Chondrocyte (in vitro differentiated cells): ENCODE data around the gene CSF3R. TPM values are rescaled to one million over a fixed set of nuclear protein-coding genes. Genes with fewer than 3 reads are reported as not detected.

Experiments
- DNase-seq: peaks from one replicate; pipeline ENCODE4 v3.0.0; 2021; ENCODE audit warnings: mixed read lengths, low spot score
- H3K27ac Mint-ChIP-seq: one replicate; pipeline ENCODE4 v1.8.0; 2021; ENCODE audit warnings: mild to moderate bottlenecking, moderate library complexity, mixed read lengths; ENCODE audit not compliant: unreplicated experiment
- H3K27me3 Mint-ChIP-seq: 2 replicates; pipeline ENCODE4 v1.8.0; 2021; ENCODE audit warnings: low read depth, mixed read lengths
- H3K36me3 Mint-ChIP-seq: 2 replicates; pipeline ENCODE4 v1.8.0; 2021; ENCODE audit warnings: low read depth, mixed read lengths
- H3K4me1 Mint-ChIP-seq: 2 replicates; pipeline ENCODE4 v1.8.0; 2021; ENCODE audit warnings: low read depth, mild to moderate bottlenecking, mixed read lengths
- H3K4me3 Mint-ChIP-seq: one replicate; pipeline ENCODE4 v1.8.0; 2021; ENCODE audit warnings: mild to moderate bottlenecking, moderate library complexity, mixed read lengths; ENCODE audit not compliant: unreplicated experiment
- H3K9me3 Mint-ChIP-seq: 2 replicates; pipeline ENCODE4 v1.8.0; 2021; ENCODE audit warnings: low read depth, mixed read lengths
- total RNA-seq: library from RNA; stranded (reverse); gene quantifications from 3 replicates; pipeline ENCODE4 v1.2.1, GENCODE V29; 2021
- TF ChIP-seq, protein P1 (sequence below): fragments of 200-600 bp; sonication (generic); IDR thresholded peaks from 2 replicates; pipeline ENCODE4 v1.5.0; 2021; ENCODE audit warnings: antibody characterized with exemption, mild to moderate bottlenecking, moderate library complexity

Gene CSF3R
- total RNA-seq, 1 donor from 2014 or later = not detected

DNA sequence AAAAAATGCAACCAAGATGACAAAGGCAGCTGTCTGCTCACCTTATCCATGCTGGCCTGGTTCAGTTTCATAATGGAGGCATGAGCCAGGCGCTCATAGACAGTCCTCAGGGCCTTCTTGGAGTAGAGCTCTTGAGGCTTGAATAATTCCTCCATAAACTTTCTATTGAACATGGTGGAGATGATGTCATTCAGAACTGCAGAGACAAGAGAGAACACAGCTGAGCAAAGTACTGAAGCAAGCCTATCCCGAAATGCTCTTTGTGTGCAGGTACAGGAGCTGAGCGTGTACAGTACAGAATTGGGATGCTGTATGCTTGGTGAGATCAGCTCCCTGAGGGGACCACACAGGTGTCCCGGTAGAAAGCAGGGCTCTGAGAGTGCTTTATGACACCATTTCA, 44.0 kb downstream of the CSF3R start:
- Mint-ChIP-seq H3K27ac (no peak overlapping the region), H3K4me3 (no peak overlapping the region), H3K9me3 (no peaks in the 10 kb centered on the region), H3K36me3 (peaks cover 7% of the 10 kb centered on the region), H3K4me1 (peaks cover 3% of the 10 kb centered on the region), H3K27me3 (no peaks in the 10 kb centered on the region)
- no peak for DNase-seq
- TF ChIP-seq, protein P1, sequence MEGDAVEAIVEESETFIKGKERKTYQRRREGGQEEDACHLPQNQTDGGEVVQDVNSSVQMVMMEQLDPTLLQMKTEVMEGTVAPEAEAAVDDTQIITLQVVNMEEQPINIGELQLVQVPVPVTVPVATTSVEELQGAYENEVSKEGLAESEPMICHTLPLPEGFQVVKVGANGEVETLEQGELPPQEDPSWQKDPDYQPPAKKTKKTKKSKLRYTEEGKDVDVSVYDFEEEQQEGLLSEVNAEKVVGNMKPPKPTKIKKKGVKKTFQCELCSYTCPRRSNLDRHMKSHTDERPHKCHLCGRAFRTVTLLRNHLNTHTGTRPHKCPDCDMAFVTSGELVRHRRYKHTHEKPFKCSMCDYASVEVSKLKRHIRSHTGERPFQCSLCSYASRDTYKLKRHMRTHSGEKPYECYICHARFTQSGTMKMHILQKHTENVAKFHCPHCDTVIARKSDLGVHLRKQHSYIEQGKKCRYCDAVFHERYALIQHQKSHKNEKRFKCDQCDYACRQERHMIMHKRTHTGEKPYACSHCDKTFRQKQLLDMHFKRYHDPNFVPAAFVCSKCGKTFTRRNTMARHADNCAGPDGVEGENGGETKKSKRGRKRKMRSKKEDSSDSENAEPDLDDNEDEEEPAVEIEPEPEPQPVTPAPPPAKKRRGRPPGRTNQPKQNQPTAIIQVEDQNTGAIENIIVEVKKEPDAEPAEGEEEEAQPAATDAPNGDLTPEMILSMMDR = no peak

- Mint-ChIP-seq H3K4me3 (no peak overlapping the region), H3K9me3 (no peaks in the 10 kb centered on the region), H3K27ac (no peak overlapping the region), H3K27me3 (no peaks in the 10 kb centered on the region), H3K4me1 (peaks cover 11% of the 10 kb centered on the region), H3K36me3 (peaks cover 7% of the 10 kb centered on the region)
- no peak for DNase-seq
- TF ChIP-seq, protein P1 = no peak
These were observed 45.9 kb downstream of the CSF3R start for GRCh38 chr1:36436821-36437220.

- no peak for DNase-seq
- TF ChIP-seq, protein P1 = no peak
- no peaks in the 10 kb centered on the region for H3K27me3 Mint-ChIP-seq
- H3K27ac Mint-ChIP-seq = peak overlapping the region; percentile 23
- no peaks in the 10 kb centered on the region for H3K9me3 Mint-ChIP-seq
- peaks cover 11% of the 10 kb centered on the region for H3K4me1 Mint-ChIP-seq
- no peak overlapping the region for H3K4me3 Mint-ChIP-seq
- H3K36me3 Mint-ChIP-seq = peaks cover 11% of the 10 kb centered on the region
These were observed 49.6 kb downstream of the CSF3R start for GRCh38 chr1:36433102-36433501.

GRCh38 chr1:36432616-36433015, 50.1 kb downstream of the CSF3R start:
- no peaks in the 10 kb centered on the region for H3K9me3 Mint-ChIP-seq
- H3K4me1 Mint-ChIP-seq = peaks cover 11% of the 10 kb centered on the region
- H3K4me3 Mint-ChIP-seq = no peak overlapping the region
- TF ChIP-seq, protein P1 = no peak
- no peak overlapping the region for H3K27ac Mint-ChIP-seq
- H3K27me3 Mint-ChIP-seq = no peaks in the 10 kb centered on the region
- H3K36me3 Mint-ChIP-seq = peaks cover 11% of the 10 kb centered on the region
- DNase-seq = no peak

GRCh38 chr1:36425791-36426190, 56.9 kb downstream of the CSF3R start:
- peaks cover 3% of the 10 kb centered on the region for H3K4me1 Mint-ChIP-seq
- H3K4me3 Mint-ChIP-seq = no peak overlapping the region
- H3K27me3 Mint-ChIP-seq = no peaks in the 10 kb centered on the region
- no peak overlapping the region for H3K27ac Mint-ChIP-seq
- no peak for DNase-seq
- TF ChIP-seq, protein P1 = no peak
- H3K9me3 Mint-ChIP-seq = no peaks in the 10 kb centered on the region
- H3K36me3 Mint-ChIP-seq = peaks cover 6% of the 10 kb centered on the region
